Measurements from ENCODE around the gene OSBPL10. TPM values are rescaled to one million over a fixed set of nuclear protein-coding genes. Genes with fewer than 3 reads are reported as not detected.

Gene OSBPL10
- total RNA-seq, 2 experiments from 2014 or later = 6.1 to 6.4 TPM

GRCh38 chr3:31777887-31778286 lies 203.2 kb downstream of the OSBPL10 start:
- CTCF ChIA-PET = interaction anchor here (1.3 kb wide), 1 partner anchor 9 kb away, joined by 3 read pairs; no protein-coding TSS in a partner anchor
- Mint-ChIP-seq H3K27me3 (ENCODE audit: low read depth) (peaks cover 6% of the 10 kb centered on the region), H3K4me3 (no peak overlapping the region), H3K9me3 (no peaks in the 10 kb centered on the region), H3K27ac (no peak overlapping the region), H3K4me1 (ENCODE audit: low read depth) (peaks cover 8% of the 10 kb centered on the region), H3K36me3 (ENCODE audit: low read depth) (no peaks in the 10 kb centered on the region)
- DNase-seq = no peak
- intact Hi-C loops (cut with micrococcal nuclease) = no loop called here

GRCh38 chr3:31777092-31777491 lies 204.0 kb downstream of the OSBPL10 start:
- H3K27ac Mint-ChIP-seq = no peak overlapping the region
- no peaks in the 10 kb centered on the region for H3K9me3 Mint-ChIP-seq
- peaks cover 16% of the 10 kb centered on the region for H3K4me1 Mint-ChIP-seq (ENCODE audit: low read depth)
- H3K27me3 Mint-ChIP-seq (ENCODE audit: low read depth) = peaks cover 6% of the 10 kb centered on the region
- intact Hi-C loops (cut with micrococcal nuclease) = no loop called here
- CTCF ChIA-PET = interaction anchor here (1.3 kb wide), 1 partner anchor 8 kb away, joined by 3 read pairs; no protein-coding TSS in a partner anchor
- no peaks in the 10 kb centered on the region for H3K36me3 Mint-ChIP-seq (ENCODE audit: low read depth)
- no peak for DNase-seq
- H3K4me3 Mint-ChIP-seq = no peak overlapping the region

- no peak for DNase-seq
- no peak overlapping the region for H3K27ac Mint-ChIP-seq
- H3K36me3 Mint-ChIP-seq (ENCODE audit: low read depth) = no peaks in the 10 kb centered on the region
- H3K27me3 Mint-ChIP-seq (ENCODE audit: low read depth) = peaks cover 6% of the 10 kb centered on the region
- H3K4me1 Mint-ChIP-seq (ENCODE audit: low read depth) = peaks cover 25% of the 10 kb centered on the region
- intact Hi-C loops (cut with micrococcal nuclease) = no loop called here
- H3K9me3 Mint-ChIP-seq = no peaks in the 10 kb centered on the region
- H3K4me3 Mint-ChIP-seq = no peak overlapping the region
- CTCF ChIA-PET = no interaction called here
Measured at GRCh38 chr3:31776016-31776415, 205.0 kb downstream of the OSBPL10 start.

- Mint-ChIP-seq H3K4me1 (ENCODE audit: low read depth) (peaks cover 27% of the 10 kb centered on the region), H3K9me3 (no peaks in the 10 kb centered on the region), H3K4me3 (no peak overlapping the region), H3K27me3 (ENCODE audit: low read depth) (peaks cover 4% of the 10 kb centered on the region), H3K36me3 (ENCODE audit: low read depth) (no peaks in the 10 kb centered on the region), H3K27ac (no peak overlapping the region)
- intact Hi-C loops (cut with micrococcal nuclease) = no loop called here
- CTCF ChIA-PET = interaction anchor here (1.1 kb wide), 1 partner anchor 11 kb away, joined by 3 read pairs; no protein-coding TSS in a partner anchor
- DNase-seq = no peak
Measured at GRCh38 chr3:31775383-31775782, 205.7 kb downstream of the OSBPL10 start.

GRCh38 chr3:31772758-31773473 lies 208.1 kb downstream of the OSBPL10 start:
- peak overlapping the region; percentile 74 for H3K27ac Mint-ChIP-seq
- H3K9me3 Mint-ChIP-seq = no peaks in the 10 kb centered on the region
- CTCF ChIA-PET = no interaction called here
- no peaks in the 10 kb centered on the region for H3K36me3 Mint-ChIP-seq (ENCODE audit: low read depth)
- H3K4me3 Mint-ChIP-seq = no peak overlapping the region
- no peak for DNase-seq
- intact Hi-C loops (cut with micrococcal nuclease) = loop anchor here (1.0 to 2.0 kb wide), 4 partner anchors 17 to 521 kb away; no protein-coding TSS in a partner anchor
- H3K4me1 Mint-ChIP-seq (ENCODE audit: low read depth) = peaks cover 29% of the 10 kb centered on the region
- peaks cover 2% of the 10 kb centered on the region for H3K27me3 Mint-ChIP-seq (ENCODE audit: low read depth)

GRCh38 chr3:31772272-31772671 lies 208.8 kb downstream of the OSBPL10 start:
- peak; percentile 36 for DNase-seq
- no peaks in the 10 kb centered on the region for H3K36me3 Mint-ChIP-seq (ENCODE audit: low read depth)
- peaks cover 2% of the 10 kb centered on the region for H3K27me3 Mint-ChIP-seq (ENCODE audit: low read depth)
- H3K4me3 Mint-ChIP-seq = no peak overlapping the region
- intact Hi-C loops (cut with micrococcal nuclease) = loop anchor here (1.0 to 2.0 kb wide), 4 partner anchors 16 to 520 kb away; no protein-coding TSS in a partner anchor
- CTCF ChIA-PET = no interaction called here
- H3K27ac Mint-ChIP-seq = peak overlapping the region; percentile 74
- peaks cover 32% of the 10 kb centered on the region for H3K4me1 Mint-ChIP-seq (ENCODE audit: low read depth)
- H3K9me3 Mint-ChIP-seq = no peaks in the 10 kb centered on the region

- H3K36me3 Mint-ChIP-seq (ENCODE audit: low read depth) = no peaks in the 10 kb centered on the region
- peaks cover 2% of the 10 kb centered on the region for H3K27me3 Mint-ChIP-seq (ENCODE audit: low read depth)
- H3K27ac Mint-ChIP-seq = no peak overlapping the region
- intact Hi-C loops (cut with micrococcal nuclease) = no loop called here
- no peak for DNase-seq
- CTCF ChIA-PET = no interaction called here
- H3K4me3 Mint-ChIP-seq = no peak overlapping the region
- peaks cover 36% of the 10 kb centered on the region for H3K4me1 Mint-ChIP-seq (ENCODE audit: low read depth)
- H3K9me3 Mint-ChIP-seq = no peaks in the 10 kb centered on the region
Measured at GRCh38 chr3:31770822-31771326, 210.2 kb downstream of the OSBPL10 start.

- Mint-ChIP-seq H3K4me3 (no peak overlapping the region), H3K27me3 (ENCODE audit: low read depth) (no peaks in the 10 kb centered on the region), H3K27ac (no peak overlapping the region), H3K9me3 (no peaks in the 10 kb centered on the region), H3K4me1 (ENCODE audit: low read depth) (peaks cover 32% of the 10 kb centered on the region), H3K36me3 (ENCODE audit: low read depth) (no peaks in the 10 kb centered on the region)
- DNase-seq = peak; percentile 84
- intact Hi-C loops (cut with micrococcal nuclease) = loop anchor here (1.0 to 5.0 kb wide), 7 partner anchors 44 to 1000 kb away; no protein-coding TSS in a partner anchor
- CTCF ChIA-PET = interaction anchor here (0.6 to 1.1 kb wide), 7 partner anchors 9 to 639 kb away, joined by 3 to 5 read pairs (median 3); no protein-coding TSS in a partner anchor
Measured at GRCh38 chr3:31768479-31769125, 212.5 kb downstream of the OSBPL10 start.

- peaks cover 32% of the 10 kb centered on the region for H3K4me1 Mint-ChIP-seq (ENCODE audit: low read depth)
- H3K9me3 Mint-ChIP-seq = no peaks in the 10 kb centered on the region
- H3K36me3 Mint-ChIP-seq (ENCODE audit: low read depth) = no peaks in the 10 kb centered on the region
- CTCF ChIA-PET = interaction anchor here (1.0 kb wide), 1 partner anchor 11 kb away, joined by 3 read pairs; no protein-coding TSS in a partner anchor
- H3K27ac Mint-ChIP-seq = no peak overlapping the region
- intact Hi-C loops (cut with micrococcal nuclease) = loop anchor here (1.0 to 5.0 kb wide), 7 partner anchors 43 to 999 kb away; no protein-coding TSS in a partner anchor
- DNase-seq = no peak
- no peaks in the 10 kb centered on the region for H3K27me3 Mint-ChIP-seq (ENCODE audit: low read depth)
- H3K4me3 Mint-ChIP-seq = no peak overlapping the region
Measured at GRCh38 chr3:31767920-31768319, 213.1 kb downstream of the OSBPL10 start.

GRCh38 chr3:31766669-31767068 lies 214.4 kb downstream of the OSBPL10 start:
- no peak for DNase-seq
- Mint-ChIP-seq H3K27ac (no peak overlapping the region), H3K9me3 (no peaks in the 10 kb centered on the region), H3K36me3 (ENCODE audit: low read depth) (no peaks in the 10 kb centered on the region), H3K27me3 (ENCODE audit: low read depth) (no peaks in the 10 kb centered on the region), H3K4me3 (no peak overlapping the region), H3K4me1 (ENCODE audit: low read depth) (peaks cover 26% of the 10 kb centered on the region)
- CTCF ChIA-PET = interaction anchor here (0.6 to 1.8 kb wide), 4 partner anchors 10 to 638 kb away, joined by 3 to 4 read pairs (median 4); no protein-coding TSS in a partner anchor
- intact Hi-C loops (cut with micrococcal nuclease) = loop anchor here (1.0 to 5.0 kb wide), 2 partner anchors 8 to 199 kb away; no protein-coding TSS in a partner anchor

- Mint-ChIP-seq H3K4me3 (no peak overlapping the region), H3K27me3 (ENCODE audit: low read depth) (no peaks in the 10 kb centered on the region), H3K36me3 (ENCODE audit: low read depth) (no peaks in the 10 kb centered on the region), H3K27ac (no peak overlapping the region), H3K9me3 (no peaks in the 10 kb centered on the region), H3K4me1 (ENCODE audit: low read depth) (peaks cover 21% of the 10 kb centered on the region)
- no peak for DNase-seq
- CTCF ChIA-PET = interaction anchor here (1.2 to 1.8 kb wide), 2 partner anchors 10 to 71 kb away, joined by 3 to 4 read pairs; no protein-coding TSS in a partner anchor
- intact Hi-C loops (cut with micrococcal nuclease) = loop anchor here (1.0 to 5.0 kb wide), 2 partner anchors 8 to 199 kb away; no protein-coding TSS in a partner anchor
Measured at GRCh38 chr3:31765871-31766270, 215.2 kb downstream of the OSBPL10 start.

GRCh38 chr3:31763731-31764130 lies 217.3 kb downstream of the OSBPL10 start:
- H3K9me3 Mint-ChIP-seq = no peaks in the 10 kb centered on the region
- no peaks in the 10 kb centered on the region for H3K36me3 Mint-ChIP-seq (ENCODE audit: low read depth)
- intact Hi-C loops (cut with micrococcal nuclease) = no loop called here

More at GRCh38 chr3:31763731-31764130, 217.3 kb downstream of the OSBPL10 start:
- no peak overlapping the region for H3K27ac Mint-ChIP-seq
- H3K4me3 Mint-ChIP-seq = no peak overlapping the region
- DNase-seq = no peak
- H3K27me3 Mint-ChIP-seq (ENCODE audit: low read depth) = no peaks in the 10 kb centered on the region
- peaks cover 18% of the 10 kb centered on the region for H3K4me1 Mint-ChIP-seq (ENCODE audit: low read depth)
- CTCF ChIA-PET = no interaction called here

Measured in activated naive CD4-positive, alpha-beta T cell treated with anti-CD3 and anti-CD28 coated beads for 36 hours (primary cell).